Hepatocyte (in vitro differentiated cells): Measurements from ENCODE around the gene NT5DC1. TPM values are rescaled to one million over a fixed set of nuclear protein-coding genes. Genes with fewer than 3 reads are reported as not detected.

ENCODE experiments used
- DNase-seq: peaks from one replicate; pipeline ENCODE4 v3.0.0-alpha.2; 2016; ENCODE audit warnings: low spot score
- H2AFZ ChIP-seq: fragments of 200-600 bp; sonication (generic); 2 replicates; pipeline ENCODE4 v1.6.0; 2016; ENCODE audit warnings: antibody characterized with exemption, mild to moderate bottlenecking
- H3K27ac ChIP-seq: fragments of 200-600 bp; sonication (generic); 2 replicates; pipeline ENCODE4 v1.5.1; 2016; ENCODE audit warnings: mild to moderate bottlenecking
- H3K27me3 ChIP-seq: fragments of 200-600 bp; sonication (generic); 2 replicates; pipeline ENCODE4 v1.6.1; 2016
- H3K36me3 ChIP-seq: fragments of 200-600 bp; sonication (generic); replicated peaks from 2 replicates; pipeline ENCODE4 v1.5.1; 2016; ENCODE audit warnings: low read depth; ENCODE audit not compliant: insufficient read depth
- H3K4me1 ChIP-seq: fragments of 200-600 bp; sonication (generic); 2 replicates; pipeline ENCODE4 v1.5.1; 2016; ENCODE audit warnings: mild to moderate bottlenecking, moderate library complexity; ENCODE audit not compliant: insufficient read depth
- H3K4me2 ChIP-seq: fragments of 200-600 bp; sonication (generic); 2 replicates; pipeline ENCODE4 v1.6.0; 2016
- H3K4me3 ChIP-seq: fragments of 200-600 bp; sonication (generic); 2 replicates; pipeline ENCODE4 v1.5.1; 2016; ENCODE audit warnings: mild to moderate bottlenecking
- H3K79me2 ChIP-seq: fragments of 200-600 bp; sonication (generic); 2 replicates; pipeline ENCODE4 v1.6.0; 2017; ENCODE audit warnings: mild to moderate bottlenecking
- H3K9me2 ChIP-seq: fragments of 200-600 bp; sonication (generic); replicated peaks from 2 replicates; pipeline ENCODE4 v1.6.0; 2017; ENCODE audit warnings: mild to moderate bottlenecking; ENCODE audit not compliant: insufficient read depth
- H3K9me3 ChIP-seq: fragments of 200-600 bp; sonication (generic); 2 replicates; pipeline ENCODE4 v1.5.1; 2016; ENCODE audit warnings: low read depth, mild to moderate bottlenecking
- H4K20me1 ChIP-seq: fragments of 200-600 bp; sonication (generic); 2 replicates; pipeline ENCODE4 v1.6.0; 2016; ENCODE audit warnings: mild to moderate bottlenecking; ENCODE audit not compliant: insufficient read depth, poor library complexity, severe bottlenecking
- EZH2 ChIP-seq: fragments of 200-600 bp; sonication (generic); IDR thresholded peaks from 2 replicates; pipeline ENCODE4 v1.6.1; 2016; ENCODE audit warnings: antibody characterized with exemption, mild to moderate bottlenecking, borderline replicate concordance
- EZH2phosphoT487 ChIP-seq: fragments of 200-600 bp; sonication (generic); IDR thresholded peaks from one replicate; pipeline ENCODE4 v1.6.1; 2018; ENCODE audit warnings: antibody characterized with exemption, mild to moderate bottlenecking, low read depth, moderate library complexity; ENCODE audit not compliant: unreplicated experiment, severe bottlenecking
- WGBS: methylation state at CpG from one replicate; pipeline ENCODE4 v1.1.6; 2016; ENCODE audit warnings: low lambda C conversion rate; ENCODE audit errors: missing lambda C conversion rate; 5-methylcytosine and 5-hydroxymethylcytosine counted together
- polyA plus RNA-seq: library from polyadenylated mRNA; unstranded; fragments of >200 nt; fragmentation: Nextera tagmentation; extraction: Ambion mirVana; gene quantifications from 2 replicates; pipeline ENCODE4 v1.2.1, GENCODE V29; 2016
- total RNA-seq: library from RNA; depleted of rRNA; stranded (reverse); fragments of >200 nt; gene quantifications from 2 replicates; pipeline ENCODE4 v1.2.3, GENCODE V29; 2014
- TF ChIP-seq, protein P1 (sequence below): fragments of 200-600 bp; sonication (generic); IDR thresholded peaks from 2 replicates; pipeline ENCODE4 v1.5.1; 2016; ENCODE audit warnings: antibody characterized with exemption, mild to moderate bottlenecking; ENCODE audit not compliant: poor library complexity

Gene NT5DC1
- total and polyA plus RNA-seq, 2 experiments from 2014 or later, result 11.4 to 27.8 TPM

DNA sequence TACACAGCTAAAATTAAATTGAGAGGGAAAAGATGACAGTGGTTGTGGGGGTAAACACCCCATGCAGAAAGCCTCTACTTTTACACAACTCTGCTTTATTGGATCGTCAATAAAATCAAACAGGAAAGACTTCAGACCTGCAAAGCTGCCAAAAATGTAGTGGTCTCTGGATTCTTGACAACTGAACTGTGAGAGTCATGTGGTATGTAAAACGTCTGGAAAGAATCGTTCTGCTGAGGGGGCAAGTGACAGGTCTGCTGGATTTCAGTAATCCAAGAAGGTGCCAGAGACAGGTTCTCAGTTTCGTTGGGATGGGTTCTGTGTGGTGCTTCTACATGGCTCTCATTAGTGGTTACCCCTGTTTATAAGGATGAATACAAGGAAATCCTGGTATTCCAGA, 89.9 kb downstream of the NT5DC1 start:
- H3K4me2 ChIP-seq, result no peak overlapping the region
- peak overlapping the region; percentile 50 for H3K27ac ChIP-seq
- no peaks in the 10 kb centered on the region for H3K79me2 ChIP-seq
- WGBS, result 31% methylated on average over 4 of the region's 4 CpGs
- H4K20me1 ChIP-seq, result no peaks in the 10 kb centered on the region
- TF ChIP-seq, protein P1, sequence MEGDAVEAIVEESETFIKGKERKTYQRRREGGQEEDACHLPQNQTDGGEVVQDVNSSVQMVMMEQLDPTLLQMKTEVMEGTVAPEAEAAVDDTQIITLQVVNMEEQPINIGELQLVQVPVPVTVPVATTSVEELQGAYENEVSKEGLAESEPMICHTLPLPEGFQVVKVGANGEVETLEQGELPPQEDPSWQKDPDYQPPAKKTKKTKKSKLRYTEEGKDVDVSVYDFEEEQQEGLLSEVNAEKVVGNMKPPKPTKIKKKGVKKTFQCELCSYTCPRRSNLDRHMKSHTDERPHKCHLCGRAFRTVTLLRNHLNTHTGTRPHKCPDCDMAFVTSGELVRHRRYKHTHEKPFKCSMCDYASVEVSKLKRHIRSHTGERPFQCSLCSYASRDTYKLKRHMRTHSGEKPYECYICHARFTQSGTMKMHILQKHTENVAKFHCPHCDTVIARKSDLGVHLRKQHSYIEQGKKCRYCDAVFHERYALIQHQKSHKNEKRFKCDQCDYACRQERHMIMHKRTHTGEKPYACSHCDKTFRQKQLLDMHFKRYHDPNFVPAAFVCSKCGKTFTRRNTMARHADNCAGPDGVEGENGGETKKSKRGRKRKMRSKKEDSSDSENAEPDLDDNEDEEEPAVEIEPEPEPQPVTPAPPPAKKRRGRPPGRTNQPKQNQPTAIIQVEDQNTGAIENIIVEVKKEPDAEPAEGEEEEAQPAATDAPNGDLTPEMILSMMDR, result no peak
- TF ChIP-seq EZH2phosphoT487 (no peak), EZH2 (no peak)
- no peaks in the 10 kb centered on the region for H3K27me3 ChIP-seq
- H3K4me3 ChIP-seq, result no peak overlapping the region
- no peaks in the 10 kb centered on the region for H3K36me3 ChIP-seq
- H2AFZ ChIP-seq, result no peak overlapping the region
- peaks cover 4% of the 10 kb centered on the region for H3K4me1 ChIP-seq
- H3K9me3 ChIP-seq, result no peaks in the 10 kb centered on the region
- no peaks in the 10 kb centered on the region for H3K9me2 ChIP-seq
- peak; percentile 30 for DNase-seq

GRCh38 chr6:116191881-116192280, 91.2 kb downstream of the NT5DC1 start:
- Histone ChIP-seq H3K36me3 (no peaks in the 10 kb centered on the region), H3K9me3 (no peaks in the 10 kb centered on the region), H3K79me2 (no peaks in the 10 kb centered on the region), H3K27ac (peak overlapping the region; percentile 8), H3K27me3 (no peaks in the 10 kb centered on the region), H4K20me1 (no peaks in the 10 kb centered on the region), H3K4me2 (no peak overlapping the region), H3K4me3 (no peak overlapping the region), H3K4me1 (peaks cover 4% of the 10 kb centered on the region), H3K9me2 (no peaks in the 10 kb centered on the region), H2AFZ (no peak overlapping the region)
- DNase-seq, result no peak
- WGBS, result 91% methylated on average over 2 of the region's 2 CpGs
- TF ChIP-seq, protein P1, result no peak
- TF ChIP-seq EZH2, result no peak
- no peak for TF ChIP-seq EZH2phosphoT487

- no peaks in the 10 kb centered on the region for H3K9me2 ChIP-seq
- H3K4me1 ChIP-seq, result peaks cover 4% of the 10 kb centered on the region
- no peak overlapping the region for H3K4me2 ChIP-seq
- H3K27me3 ChIP-seq, result no peaks in the 10 kb centered on the region
- TF ChIP-seq EZH2 (no peak), EZH2phosphoT487 (no peak)
- TF ChIP-seq, protein P1, result no peak
- no peak overlapping the region for H2AFZ ChIP-seq
- H3K9me3 ChIP-seq, result no peaks in the 10 kb centered on the region
- H3K4me3 ChIP-seq, result no peak overlapping the region
- DNase-seq, result no peak
- H3K79me2 ChIP-seq, result no peaks in the 10 kb centered on the region
- no peaks in the 10 kb centered on the region for H3K36me3 ChIP-seq
- WGBS, result 80% methylated on average over 3 of the region's 3 CpGs
- no peak overlapping the region for H3K27ac ChIP-seq
- H4K20me1 ChIP-seq, result no peaks in the 10 kb centered on the region
Measured at GRCh38 chr6:116192786-116193185, 92.1 kb downstream of the NT5DC1 start.

DNA sequence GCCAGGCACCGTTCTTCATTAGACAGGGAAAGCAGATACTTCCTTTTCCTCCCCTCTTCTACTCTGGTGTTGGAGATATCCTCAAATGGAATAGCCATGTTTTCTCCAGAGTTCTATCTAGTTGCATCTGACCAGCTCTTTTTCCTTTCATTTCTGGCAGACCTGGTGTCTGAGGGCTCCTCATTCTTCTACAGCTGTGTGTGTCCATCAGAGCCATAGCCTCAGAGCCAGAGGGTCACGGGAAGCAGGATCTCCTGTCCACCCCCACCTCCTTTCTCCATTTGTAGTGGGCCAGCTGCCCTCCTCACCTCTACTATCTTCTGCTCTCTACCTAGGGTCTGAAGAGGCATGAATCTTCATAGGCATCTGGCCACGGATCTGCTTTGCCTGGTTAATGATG, 96.2 kb downstream of the NT5DC1 start:
- Histone ChIP-seq H3K36me3 (no peaks in the 10 kb centered on the region), H3K4me1 (no peaks in the 10 kb centered on the region), H3K4me2 (no peak overlapping the region), H3K27me3 (no peaks in the 10 kb centered on the region), H3K9me3 (no peaks in the 10 kb centered on the region), H3K27ac (no peak overlapping the region), H3K79me2 (no peaks in the 10 kb centered on the region), H3K9me2 (no peaks in the 10 kb centered on the region), H4K20me1 (no peaks in the 10 kb centered on the region), H3K4me3 (no peak overlapping the region), H2AFZ (no peak overlapping the region)
- TF ChIP-seq EZH2phosphoT487 (no peak), EZH2 (no peak)
- TF ChIP-seq, protein P1, result no peak
- DNase-seq, result no peak
- 97% methylated on average over 3 of the region's 3 CpGs for WGBS
